K562 (cell line): Measurements from ENCODE around the gene PPEF2. TPM values are rescaled to one million over a fixed set of nuclear protein-coding genes. Genes with fewer than 3 reads are reported as not detected.

Experiments
- ATAC-seq: fragments of 200-7000 bp; cut with Tn5 transposase; 3 replicates; pipeline ENCODE4 v1.9.1; 2020; ENCODE audit warnings: moderate library complexity
- BruUV-seq: library from RNA; stranded (reverse); fragments of 400-500 nt; replicated peaks from 2 replicates; lab custom pipeline; 2021; lab: Mats Ljungman, UMichigan
- CTCF ChIA-PET: fragments of 300-600 bp; formaldehyde crosslinking; extraction: SDS; loops from one replicate; lab custom pipeline; 2021; ENCODE audit warnings: low intra/inter-chr PET ratio; lab: Yijun Ruan, JAX
- POLR2A ChIA-PET: fragments of 300-600, 350-650 bp; sonication (Branson Sonifier 250); formaldehyde crosslinking; extraction: SDS; loops from one replicate; lab custom pipeline; 2021; ENCODE audit warnings: antibody characterized with exemption, inconsistent platforms; lab: Yijun Ruan, JAX
- DNase-seq, 4 experiments: peaks; one replicate each; pipeline versions ENCODE4 v3.0.0 to v3.0.0-alpha.2; 2011 to 2018; ENCODE audit warnings: low spot score in 3 of 4, mixed read lengths in 3 of 4; ENCODE audit errors: extremely low read depth in 1 of 4
- FAIRE-seq: peaks from 2 replicates; lab custom pipeline; 2011; peaks lifted over from hg19 to GRCh38; lab: Jason Lieb, UNC
- H2AFZ ChIP-seq: 2 replicates; pipeline ENCODE4 v1.6.0; 2011; ENCODE audit warnings: low read depth, low read length, control low read depth, inconsistent platforms
- H3K27ac ChIP-seq: fragments of 200-600 bp; 3 replicates; pipeline ENCODE4 v1.8.0; 2011; ENCODE audit warnings: low read depth, mild to moderate bottlenecking, control low read depth, inconsistent platforms, low read length, moderate library complexity, mixed read lengths; ENCODE audit errors: extremely low read depth
- H3K27me3 ChIP-seq, 2 experiments: fragments of 300-600 bp in 1 of 2; 2 replicates in 1 of 2; 3 replicates in 1 of 2; pipeline versions ENCODE4 v1.6.0 to v1.8.0; 2011; ENCODE audit warnings: inconsistent platforms in 2 of 2, low read length in 2 of 2, mild to moderate bottlenecking in 1 of 2, mixed read lengths in 1 of 2, moderate library complexity in 1 of 2; ENCODE audit not compliant: control insufficient read depth in 2 of 2, insufficient read depth in 2 of 2
- H3K36me3 ChIP-seq: fragments of 300-600 bp; 3 replicates; pipeline ENCODE4 v1.8.0; 2011; ENCODE audit warnings: mild to moderate bottlenecking, low read length, inconsistent platforms; ENCODE audit not compliant: control insufficient read depth, insufficient read depth
- H3K4me1 ChIP-seq, 2 experiments: fragments of 200-600 bp in 1 of 2; replicated peaks in 1 of 2; 2 replicates in 1 of 2; 3 replicates in 1 of 2; pipeline versions ENCODE4 v1.5.1 to v1.8.0; 2011; ENCODE audit warnings: inconsistent platforms in 2 of 2, low read length in 2 of 2, mild to moderate bottlenecking in 1 of 2, mixed read lengths in 1 of 2, moderate library complexity in 1 of 2; ENCODE audit not compliant: control insufficient read depth in 2 of 2, insufficient read depth in 2 of 2
- H3K4me2 ChIP-seq: 2 replicates; pipeline ENCODE4 v1.6.1; 2011; ENCODE audit warnings: low read length, control low read depth, inconsistent platforms, mixed read lengths; ENCODE audit not compliant: insufficient read depth
- H3K4me3 ChIP-seq: fragments of 200-600 bp; sonication (generic), shearing (Covaris generic); 2 replicates; pipeline ENCODE4 v1.5.1; 2016; ENCODE audit warnings: control low read depth, inconsistent platforms
- H3K79me2 ChIP-seq: fragments of 200-600 bp; 3 replicates; pipeline ENCODE4 v1.8.0; 2011; ENCODE audit warnings: low read length, inconsistent platforms; ENCODE audit not compliant: control insufficient read depth, insufficient read depth
- H3K9ac ChIP-seq, 2 experiments: 2 replicates each; pipeline versions ENCODE4 v1.6.0 to v1.6.1; 2011; ENCODE audit warnings: low read depth in 2 of 2, low read length in 2 of 2, control low read depth in 1 of 2, inconsistent platforms in 1 of 2, mild to moderate bottlenecking in 1 of 2, mixed read lengths in 1 of 2; ENCODE audit not compliant: insufficient read depth in 1 of 2
- H3K9me1 ChIP-seq: one replicate; pipeline ENCODE4 v1.6.0; 2011; ENCODE audit warnings: inconsistent platforms, mild to moderate bottlenecking, low read length, moderate library complexity; ENCODE audit not compliant: control insufficient read depth, insufficient read depth
- H3K9me3 ChIP-seq: replicated peaks from 2 replicates; pipeline ENCODE4 v1.5.1; 2011; ENCODE audit warnings: low read depth, low read length, inconsistent platforms; ENCODE audit not compliant: control insufficient read depth, insufficient read depth
- H4K20me1 ChIP-seq: replicated peaks from 2 replicates; pipeline ENCODE4 v1.6.1; 2011; ENCODE audit warnings: low read length, inconsistent platforms, mixed read lengths; ENCODE audit not compliant: control insufficient read depth, insufficient read depth
- ADNP ChIP-seq: fragments of 200-800 bp; sonication (Bioruptor generic); IDR thresholded peaks from 2 replicates; pipeline ENCODE4 v1.6.1; 2016; ENCODE audit warnings: missing genetic modification characterization, missing compliant biosample characterization
- HNRNPH1 ChIP-seq: fragments of 200-400 bp; formaldehyde crosslinking; optimal IDR thresholded peaks from 2 replicates; pipeline ENCODE3; 2017; ENCODE audit warnings: low read depth, mild to moderate bottlenecking, low read length, moderate library complexity
- KLF1 ChIP-seq: fragments of 450-650 bp; IDR thresholded peaks from 2 replicates; pipeline ENCODE4 v1.6.1; 2016; ENCODE audit warnings: missing genetic modification characterization, missing compliant biosample characterization
- MEIS2 ChIP-seq: fragments of 450-650 bp; IDR thresholded peaks from 2 replicates; pipeline ENCODE4 v1.6.1; 2014; ENCODE audit warnings: mild to moderate bottlenecking; ENCODE audit not compliant: partially characterized antibody
- SMAD1 ChIP-seq: fragments of 150-350 bp; IDR thresholded peaks from 2 replicates; pipeline ENCODE4 v1.6.1; 2014; ENCODE audit warnings: low read length, low read depth; ENCODE audit not compliant: partially characterized antibody
- TAF9B ChIP-seq: fragments of 450-650 bp; IDR thresholded peaks from 2 replicates; pipeline ENCODE4 v1.6.1; 2018; ENCODE audit warnings: mild to moderate bottlenecking; ENCODE audit not compliant: partially characterized antibody
- ZC3H4 ChIP-seq: sonication (generic); formaldehyde crosslinking; IDR thresholded peaks from 2 replicates; pipeline ENCODE4 v1.9.0; 2021; ENCODE audit warnings: missing genetic modification reagents, borderline replicate concordance
- ZKSCAN1 ChIP-seq: fragments of 150-350 bp; IDR thresholded peaks from 2 replicates; pipeline ENCODE4 v1.6.1; 2016; ENCODE audit warnings: low read depth, low read length
- ZNF212 ChIP-seq: fragments of 450-650 bp; formaldehyde crosslinking; IDR thresholded peaks from 2 replicates; pipeline ENCODE4 v1.4.0; 2020; ENCODE audit warnings: mild to moderate bottlenecking
- ZNF274 ChIP-seq: IDR thresholded peaks from 2 replicates; pipeline ENCODE4 v1.6.1; 2011; ENCODE audit warnings: low read depth, mild to moderate bottlenecking, low read length, moderate library complexity, borderline replicate concordance
- WGBS: fragments of 100-300 bp; shearing (Covaris generic); methylation state at CpG from one replicate; pipeline ENCODE4 v1.1.6; 2016; ENCODE audit warnings: low coverage, mixed read lengths; ENCODE audit not compliant: insufficient coverage; ENCODE audit errors: missing lambda C conversion rate; 5-methylcytosine and 5-hydroxymethylcytosine counted together
- in situ Hi-C: fragments of 300-500 bp; cut with MboI; formaldehyde crosslinking; loops from 4 replicates; pipeline ENCODE4 v1.15.0; 2018; ENCODE audit warnings: inconsistent platforms, mixed read lengths
- intact Hi-C: fragments of 100-400 bp; cut with micrococcal nuclease; formaldehyde crosslinking; loops from 2 replicates; pipeline ENCODE4 v1.14.2; 2022
- polyA plus RNA-seq, 8 experiments: library from polyadenylated mRNA; depleted of rRNA in 4 of 8; stranded (reverse) in 5 of 8; unstranded in 3 of 8; fragments of >200 nt; fragmentation: Nextera tagmentation in 2 of 8; fragmentation: Illumina TruSeq in 1 of 8; extraction: Ambion mirVana in 2 of 8; extraction: Trizol in 1 of 8; gene quantifications; 2 replicates each; pipeline versions ENCODE4 v1.2.1 to v1.2.3, GENCODE V29; 2011 to 2014; ENCODE audit warnings: inconsistent platforms in 1 of 8, missing spikeins in 1 of 8
- total RNA-seq, 7 experiments: library from RNA; depleted of rRNA in 6 of 7; stranded (reverse); fragments of >200 nt in 6 of 7; fragmentation: Illumina TruSeq in 2 of 7; extraction: Trizol in 2 of 7; gene quantifications; 2 replicates each; pipeline versions ENCODE4 v1.2.1 to v1.2.3, GENCODE V29; 2011 to 2021; ENCODE audit warnings: low replicate concordance in 1 of 7
- TF ChIP-seq, protein P1 (sequence below): fragments of 450-650 bp; formaldehyde crosslinking; IDR thresholded peaks from 2 replicates; pipeline ENCODE4 v1.4.0; 2020; ENCODE audit warnings: mild to moderate bottlenecking, moderate library complexity
- TF ChIP-seq, protein P2 (sequence below): fragments of 450-650 bp; IDR thresholded peaks from 2 replicates; pipeline ENCODE4 v1.6.1; 2016

The PPEF2 gene
- total and polyA plus RNA-seq, 9 of the 15 experiments (the other 6 are each of a cell fraction or from before 2014, with no cell fraction given): not detected

DNA sequence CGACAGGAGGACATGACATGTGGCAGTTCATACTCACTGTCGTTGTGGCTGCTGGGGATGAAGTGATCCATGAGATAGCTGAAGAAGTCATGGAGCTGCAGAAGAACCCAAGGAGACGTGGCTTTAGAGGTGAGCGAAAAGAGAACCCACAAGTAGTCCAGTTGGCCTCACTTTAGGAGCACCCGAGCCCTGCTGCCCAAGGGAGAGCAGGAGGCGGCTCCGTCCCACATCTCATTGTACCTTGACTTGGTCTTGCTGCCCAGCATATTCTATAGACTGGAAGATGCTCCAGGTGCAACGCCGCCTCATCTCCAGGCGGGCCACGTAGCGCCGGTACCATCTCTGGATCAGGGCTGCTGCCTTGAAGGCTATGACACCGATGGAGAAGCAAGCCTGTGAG lies 10.6 kb downstream of the PPEF2 start:
- 7% methylated on average over 13 of the region's 14 CpGs for WGBS
- in situ Hi-C loops: no loop called here

DNA sequence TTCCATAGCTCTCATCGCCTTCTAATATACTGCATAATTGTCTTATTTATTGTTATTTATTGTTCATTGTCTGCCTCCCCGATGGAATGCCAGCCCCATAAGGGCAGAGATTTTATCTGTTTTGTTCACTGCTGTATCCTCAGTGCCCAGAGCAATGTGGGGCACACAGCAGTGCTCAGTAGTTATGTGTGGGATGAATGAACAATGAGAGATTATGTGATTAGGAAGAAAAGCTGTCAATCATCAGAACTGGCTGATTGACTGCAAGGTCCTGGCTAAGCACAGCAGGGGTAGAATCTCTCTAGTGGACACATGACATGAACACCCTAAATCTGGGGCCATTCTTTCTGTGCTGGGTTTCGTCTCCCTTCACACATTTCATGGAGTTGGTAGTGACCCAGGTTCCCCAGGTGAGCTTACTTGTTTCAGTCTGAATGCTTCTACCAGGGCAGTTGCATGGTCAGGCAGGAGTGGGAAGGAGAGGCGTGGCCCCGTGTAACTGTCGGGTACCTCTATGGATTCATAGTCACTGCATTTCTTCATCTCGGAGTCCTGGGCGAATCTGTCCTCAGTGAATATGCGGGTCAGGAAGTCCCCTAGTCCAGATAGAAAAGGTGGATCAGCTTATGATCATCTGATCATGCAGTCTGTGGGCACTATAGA lies 12.6 kb downstream of the PPEF2 start:
- Histone ChIP-seq H3K27me3 (peaks cover 32 to 45% of the 10 kb centered on the region in 2 experiments; a peak in 4 of 5 replicates), H3K4me1 (peaks cover 0 to 4% of the 10 kb centered on the region in 2 experiments; a peak in 2 of 5 replicates), H3K9me1 (no peaks in the 10 kb centered on the region), H4K20me1 (no peaks in the 10 kb centered on the region), H3K79me2 (no peaks in the 10 kb centered on the region), H3K27ac (no peak overlapping the region), H3K9me3 (no peaks in the 10 kb centered on the region), H3K4me2 (no peak overlapping the region), H2AFZ (no peak overlapping the region), H3K4me3 (no peak overlapping the region), H3K36me3 (no peaks in the 10 kb centered on the region), H3K9ac (no peak overlapping the region)
- ATAC-seq (no peak), FAIRE-seq (no peak), DNase-seq (no peak)
- TF ChIP-seq HNRNPH1: no peak
- no peak for TF ChIP-seq KLF1
- TF ChIP-seq ZC3H4 (CRISPR knock-in tag): no peak
- no peak for TF ChIP-seq ZKSCAN1
- TF ChIP-seq, protein P1, sequence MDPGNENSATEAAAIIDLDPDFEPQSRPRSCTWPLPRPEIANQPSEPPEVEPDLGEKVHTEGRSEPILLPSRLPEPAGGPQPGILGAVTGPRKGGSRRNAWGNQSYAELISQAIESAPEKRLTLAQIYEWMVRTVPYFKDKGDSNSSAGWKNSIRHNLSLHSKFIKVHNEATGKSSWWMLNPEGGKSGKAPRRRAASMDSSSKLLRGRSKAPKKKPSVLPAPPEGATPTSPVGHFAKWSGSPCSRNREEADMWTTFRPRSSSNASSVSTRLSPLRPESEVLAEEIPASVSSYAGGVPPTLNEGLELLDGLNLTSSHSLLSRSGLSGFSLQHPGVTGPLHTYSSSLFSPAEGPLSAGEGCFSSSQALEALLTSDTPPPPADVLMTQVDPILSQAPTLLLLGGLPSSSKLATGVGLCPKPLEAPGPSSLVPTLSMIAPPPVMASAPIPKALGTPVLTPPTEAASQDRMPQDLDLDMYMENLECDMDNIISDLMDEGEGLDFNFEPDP (CRISPR knock-in tag): no peak
- TF ChIP-seq MEIS2: peak; percentile 19
- no peak for TF ChIP-seq ZNF212 (CRISPR knock-in tag)
- TF ChIP-seq, protein P2, sequence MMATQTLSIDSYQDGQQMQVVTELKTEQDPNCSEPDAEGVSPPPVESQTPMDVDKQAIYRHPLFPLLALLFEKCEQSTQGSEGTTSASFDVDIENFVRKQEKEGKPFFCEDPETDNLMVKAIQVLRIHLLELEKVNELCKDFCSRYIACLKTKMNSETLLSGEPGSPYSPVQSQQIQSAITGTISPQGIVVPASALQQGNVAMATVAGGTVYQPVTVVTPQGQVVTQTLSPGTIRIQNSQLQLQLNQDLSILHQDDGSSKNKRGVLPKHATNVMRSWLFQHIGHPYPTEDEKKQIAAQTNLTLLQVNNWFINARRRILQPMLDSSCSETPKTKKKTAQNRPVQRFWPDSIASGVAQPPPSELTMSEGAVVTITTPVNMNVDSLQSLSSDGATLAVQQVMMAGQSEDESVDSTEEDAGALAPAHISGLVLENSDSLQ: peak; percentile 76
- no peak for TF ChIP-seq SMAD1
- ChIA-PET POLR2A (interaction anchor here (0.6 to 1.0 kb wide), 3 partner anchors 15 to 175 kb away, joined by 3 to 5 read pairs (median 4); no protein-coding TSS in a partner anchor), CTCF (interaction anchor here (0.6 kb wide), 1 partner anchor 51 kb away, joined by 4 read pairs; the partner anchor contains the start of gene NAAA)
- in situ Hi-C loops (no loop called here), intact Hi-C loops (no loop called here)
- no TSS peak for BruUV-seq
- WGBS: 4% methylated on average over 9 of the region's 9 CpGs

More for the DNA sequence above, 10.6 kb downstream of the PPEF2 start:
- ATAC-seq (no peak), FAIRE-seq (no peak), DNase-seq (no peak)
- Histone ChIP-seq H3K9me1 (no peaks in the 10 kb centered on the region), H3K79me2 (no peaks in the 10 kb centered on the region), H3K4me2 (no peak overlapping the region), H3K27me3 (peaks cover 25 to 32% of the 10 kb centered on the region in 2 experiments; a peak in 4 of 5 replicates), H3K9me3 (no peaks in the 10 kb centered on the region), H2AFZ (no peak overlapping the region), H3K4me3 (no peak overlapping the region), H3K9ac (no peak overlapping the region), H3K27ac (no peak overlapping the region), H3K4me1 (no peaks in the 10 kb centered on the region), H3K36me3 (no peaks in the 10 kb centered on the region), H4K20me1 (no peaks in the 10 kb centered on the region)
- intact Hi-C loops: no loop called here
- ChIA-PET POLR2A (no interaction called here), CTCF (no interaction called here)
- TF ChIP-seq ADNP (tag) (no peak), ZNF274 (no peak), TAF9B (no peak)
- BruUV-seq: no TSS peak
